Measurements from ENCODE around the gene FCGR3B. TPM values are rescaled to one million over a fixed set of nuclear protein-coding genes. Genes with fewer than 3 reads are reported as not detected.
"Not testable (repeated sequence)": the region's sequence is repeated elsewhere in the genome, so short reads cannot be mapped to it uniquely, and the experiment has no call there.

The FCGR3B gene
- total RNA-seq (2014; rRNA removed) = not detected in 2 replicates
- not detected for polyA plus RNA-seq (2012)

DNA sequence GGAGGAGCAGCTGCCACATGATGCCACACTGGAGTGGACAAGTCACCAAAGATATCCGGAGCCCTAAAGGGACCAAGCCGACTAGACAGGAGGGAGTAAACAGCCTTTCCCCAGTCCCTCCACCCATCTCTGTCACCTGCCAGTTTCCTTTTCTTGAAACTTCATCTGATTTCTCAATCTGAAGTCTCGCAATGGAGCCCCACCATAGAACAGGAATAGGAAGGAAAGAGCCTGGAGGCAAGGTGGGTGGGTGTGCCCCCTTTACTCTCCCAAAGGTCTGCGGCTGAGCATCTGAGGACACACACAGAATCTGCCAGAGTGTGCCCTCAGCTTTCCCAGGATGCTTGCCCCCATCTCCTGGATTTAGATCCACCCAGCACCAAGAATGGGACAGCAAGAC, at the start of gene FCGR3B:
Gene FCGR3B (minus strand): TSS at position 101 of the 400 bp plus-strand sequence. CDS start 82 bp downstream, at position 19.
- no peak for DNase-seq (ENCODE audit: low read depth)

DNA sequence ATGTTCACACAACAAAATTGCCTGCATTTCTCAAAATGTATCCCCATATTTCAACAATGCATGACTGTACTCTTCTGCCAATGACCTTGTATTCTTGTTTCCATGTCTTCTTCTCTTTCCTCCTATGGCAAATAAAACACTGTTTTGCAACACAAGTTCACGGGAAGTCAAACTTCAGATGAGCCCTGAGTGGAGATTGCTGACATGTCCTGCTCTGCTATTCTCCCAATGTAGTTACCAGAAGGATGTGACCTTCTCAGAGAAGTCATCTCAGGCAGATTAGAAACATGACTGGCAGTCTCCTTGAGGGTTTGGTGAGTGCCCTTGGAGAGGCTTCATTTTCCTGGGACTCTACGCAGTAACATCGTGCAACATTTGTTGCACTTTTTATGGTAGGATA, 47.5 kb upstream of the FCGR3B start:
- DNase-seq (ENCODE audit: low read depth) = no peak

DNA sequence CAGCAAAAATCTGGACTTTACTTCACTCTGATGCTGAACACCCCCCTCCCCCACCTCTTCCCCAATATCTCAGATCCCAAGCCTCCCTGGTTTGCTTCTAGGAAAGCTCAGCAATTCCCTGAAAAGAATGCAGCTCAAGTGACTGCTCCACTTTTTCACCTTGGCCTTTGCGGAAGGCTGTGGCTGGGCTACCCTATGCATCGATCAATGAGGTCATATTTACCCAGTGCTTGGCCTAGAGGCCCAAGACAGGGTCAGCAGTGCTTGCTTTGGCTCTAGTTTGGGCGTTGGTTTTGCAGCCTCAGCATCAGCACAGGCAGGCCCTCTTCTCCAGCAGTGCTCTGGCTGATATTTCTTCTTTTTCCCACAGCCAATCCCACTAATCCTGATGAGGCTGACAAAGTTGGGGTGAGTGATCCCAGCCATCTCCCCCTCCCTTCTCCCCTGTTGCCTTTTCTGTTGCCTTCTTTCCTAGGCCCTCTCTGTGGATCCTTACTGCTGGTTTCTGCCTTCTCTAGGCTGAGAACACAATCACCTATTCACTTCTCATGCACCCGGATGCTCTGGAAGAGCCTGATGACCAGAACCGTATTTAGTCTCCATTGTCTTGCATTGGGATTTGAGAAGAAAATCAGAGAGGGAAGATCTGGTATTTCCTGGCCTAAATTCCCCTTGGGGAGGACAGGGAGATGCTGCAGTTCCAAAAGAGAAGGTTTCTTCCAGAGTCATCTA, 46.1 kb upstream of the FCGR3B start:
- no peak for DNase-seq (ENCODE audit: low read depth)

DNA sequence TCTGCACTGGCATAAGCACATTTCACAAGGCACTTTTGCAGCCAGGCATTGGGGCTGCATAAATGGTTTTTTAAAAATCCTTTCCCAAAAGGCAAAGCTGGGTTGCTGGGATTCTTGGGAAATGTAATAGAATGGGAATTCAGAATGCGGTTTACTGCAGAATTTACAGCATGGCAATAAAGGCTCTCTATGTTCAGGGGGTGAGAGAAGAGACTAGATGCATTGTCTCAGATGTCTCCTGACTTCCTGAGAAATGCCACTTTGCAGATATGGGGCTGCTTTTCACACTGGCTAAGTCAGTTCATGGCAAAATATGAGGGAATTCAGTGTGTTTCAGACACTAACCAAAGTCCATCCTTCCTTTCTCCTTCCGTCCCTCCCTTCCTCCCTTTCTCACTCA, 45.5 kb upstream of the FCGR3B start:
- DNase-seq (ENCODE audit: low read depth) = no peak

DNA sequence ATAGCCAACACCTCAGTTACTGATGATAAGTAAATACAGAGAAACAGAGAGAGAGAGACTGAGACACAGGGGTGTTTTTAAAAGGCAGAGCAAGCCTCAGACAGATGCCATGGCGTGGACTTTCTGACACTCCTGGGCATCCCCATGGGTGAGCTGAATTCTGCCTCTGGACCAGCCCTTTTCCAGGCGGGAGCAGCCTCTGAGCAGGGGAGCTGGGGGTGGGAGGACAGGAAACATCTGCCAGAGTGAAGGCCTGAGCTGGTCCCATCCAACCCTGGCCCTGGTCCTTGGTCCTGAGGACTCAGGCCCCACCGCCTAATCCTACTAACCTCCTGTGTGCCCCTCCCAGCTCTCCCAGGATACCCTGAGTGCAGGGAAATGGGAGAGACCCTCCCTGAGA, 43.9 kb upstream of the FCGR3B start:
- DNase-seq (ENCODE audit: low read depth) = not testable (repeated sequence)

DNA sequence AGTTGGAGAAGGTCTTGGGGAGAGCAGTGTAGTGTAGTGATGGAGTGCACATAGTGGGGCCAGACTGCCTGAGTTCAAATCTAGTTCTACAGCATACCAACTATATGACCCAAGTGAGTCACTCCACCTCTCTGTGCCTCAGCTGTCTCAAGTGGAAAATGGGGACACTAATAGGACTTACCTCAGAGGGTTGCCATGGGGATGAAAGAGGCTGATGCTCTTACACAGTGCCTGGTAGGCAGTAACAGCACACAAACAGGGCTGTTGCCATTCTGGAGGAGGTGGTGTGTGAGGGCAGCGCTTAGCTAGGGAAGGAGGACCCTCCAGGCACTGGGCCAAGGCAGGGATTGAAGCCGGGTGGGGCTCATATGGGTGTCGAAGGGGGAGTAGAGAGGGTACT, 43.5 kb upstream of the FCGR3B start:
- DNase-seq (ENCODE audit: low read depth) = not testable (repeated sequence)

DNA sequence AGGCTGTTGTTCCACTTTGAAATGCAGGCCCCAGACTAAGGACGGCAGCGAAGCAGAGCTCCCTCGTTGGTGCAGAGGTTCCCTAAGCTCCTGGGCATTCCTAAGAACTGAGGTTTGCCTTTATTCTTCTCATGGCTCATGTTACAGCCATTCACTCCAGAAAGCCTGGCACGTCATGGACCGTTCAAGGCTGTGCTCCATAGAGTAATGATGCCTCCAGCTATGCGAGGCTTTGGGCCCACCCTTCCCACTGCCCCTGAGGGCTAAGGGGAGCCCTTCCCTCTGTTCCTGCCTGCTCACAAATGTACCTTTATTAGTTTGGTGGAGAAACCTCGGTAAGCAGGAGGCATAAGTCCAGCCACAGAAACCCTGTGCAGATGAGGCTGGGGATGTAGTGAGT, 42.5 kb upstream of the FCGR3B start:
- not testable (repeated sequence) for DNase-seq (ENCODE audit: low read depth)

DNA sequence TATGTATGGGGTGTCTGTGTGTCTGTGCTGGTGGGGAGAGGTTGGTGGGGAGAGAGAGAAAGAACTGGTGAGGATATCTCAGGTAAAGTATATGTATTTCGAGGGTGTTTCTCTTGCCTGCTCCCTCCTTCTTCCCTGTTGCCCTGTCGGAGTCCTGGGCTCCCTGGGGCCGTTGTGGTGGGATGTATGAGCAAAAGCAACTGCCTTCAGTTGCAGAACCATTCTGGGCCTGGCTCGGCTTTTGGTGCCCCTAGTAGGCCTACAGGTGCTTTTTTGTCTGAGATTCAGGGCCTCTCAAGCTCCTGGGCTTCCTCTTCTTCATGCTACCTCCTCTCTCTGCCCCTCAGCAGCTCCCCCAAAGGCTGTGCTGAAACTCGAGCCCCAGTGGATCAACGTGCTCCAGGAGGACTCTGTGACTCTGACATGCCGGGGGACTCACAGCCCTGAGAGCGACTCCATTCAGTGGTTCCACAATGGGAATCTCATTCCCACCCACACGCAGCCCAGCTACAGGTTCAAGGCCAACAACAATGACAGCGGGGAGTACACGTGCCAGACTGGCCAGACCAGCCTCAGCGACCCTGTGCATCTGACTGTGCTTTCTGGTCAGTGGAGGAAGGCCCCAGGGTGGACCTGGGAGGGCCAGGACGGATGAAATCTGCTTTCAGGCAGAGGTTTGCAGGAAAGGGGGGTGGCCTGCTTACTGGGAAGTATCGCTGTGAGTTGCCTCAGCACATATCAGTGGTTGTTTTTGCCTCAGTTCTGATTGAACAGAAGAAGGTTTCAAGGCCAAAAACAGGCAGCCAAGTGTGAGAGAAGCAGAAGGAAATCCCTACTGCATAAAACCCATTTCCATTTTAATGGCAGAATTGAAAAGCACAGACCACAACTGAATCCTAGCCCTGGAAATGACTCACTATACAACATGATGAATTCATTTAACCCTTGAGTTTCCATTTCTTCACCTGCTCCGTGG, 40.4 kb upstream of the FCGR3B start:
- DNase-seq (ENCODE audit: low read depth) = peak; percentile 4

DNA sequence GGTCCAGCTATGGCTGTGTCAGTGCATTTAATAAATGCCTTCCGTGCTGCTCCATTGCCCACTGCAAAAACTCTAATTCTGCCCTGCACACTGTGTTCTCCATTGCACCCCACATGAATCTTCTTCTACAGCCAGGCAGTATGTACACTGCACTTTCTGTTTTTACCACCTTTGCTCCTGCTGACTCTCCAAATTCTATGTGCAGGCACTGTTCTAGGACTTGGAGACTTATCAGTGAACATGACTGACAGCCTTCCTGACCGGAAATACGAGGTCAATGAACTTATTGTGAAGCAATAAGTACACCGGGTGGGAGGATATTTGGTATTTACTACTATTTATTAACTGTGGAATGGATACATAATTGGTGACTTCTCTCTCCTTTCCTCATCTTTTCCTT, 33.7 kb upstream of the FCGR3B start:
- not testable (repeated sequence) for DNase-seq (ENCODE audit: low read depth)

DNA sequence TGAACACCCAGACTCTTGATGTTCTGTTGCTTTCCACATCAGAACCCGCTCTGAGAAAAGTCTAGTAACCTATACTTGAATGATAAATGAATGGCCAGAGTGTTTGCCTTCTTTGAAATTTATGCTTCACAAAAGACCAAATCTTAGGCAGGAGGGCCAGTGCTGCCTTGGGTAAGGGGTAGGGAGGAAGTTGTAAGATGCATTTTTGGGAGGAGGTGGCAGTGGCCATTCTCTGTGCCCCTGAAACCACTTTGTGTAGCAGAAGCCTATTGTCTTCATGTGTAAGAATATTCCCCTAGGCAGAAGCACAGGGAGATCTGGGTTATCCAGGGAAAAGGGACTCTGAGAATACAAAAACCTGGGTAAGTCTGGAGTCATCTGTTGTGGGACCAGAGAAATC, 32.6 kb upstream of the FCGR3B start:
- DNase-seq (ENCODE audit: low read depth) = not testable (repeated sequence)

DNA sequence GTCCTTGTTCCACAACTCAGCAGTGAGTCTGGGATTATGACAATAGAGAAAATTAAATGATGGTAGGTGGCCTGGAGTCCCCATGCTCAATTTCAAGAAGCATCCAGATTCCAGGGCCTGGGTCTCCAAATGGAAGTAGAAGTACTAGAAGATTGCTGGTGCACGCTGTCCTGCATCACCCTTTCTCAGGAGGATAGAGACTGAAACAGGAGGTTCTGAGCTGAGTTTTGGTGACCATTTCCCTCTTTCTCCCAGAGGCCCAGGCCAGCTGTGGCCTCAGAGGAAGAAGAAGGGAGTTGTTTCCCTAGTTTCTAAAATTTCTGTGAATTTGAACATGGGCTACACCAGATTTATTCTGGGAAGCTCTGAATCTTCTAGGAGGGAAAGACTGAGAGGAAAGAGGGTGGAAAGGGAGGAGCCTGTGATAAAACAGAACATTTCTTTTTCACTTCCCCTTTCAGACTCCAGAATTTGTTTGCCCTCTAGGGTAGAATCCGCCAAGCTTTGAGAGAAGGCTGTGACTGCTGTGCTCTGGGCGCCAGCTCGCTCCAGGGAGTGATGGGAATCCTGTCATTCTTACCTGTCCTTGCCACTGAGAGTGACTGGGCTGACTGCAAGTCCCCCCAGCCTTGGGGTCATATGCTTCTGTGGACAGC, 31.8 kb upstream of the FCGR3B start, which contains the start of gene FCGR2B:
Gene FCGR2B (plus strand): TSS at position 460 of the 656 bp plus-strand sequence. CDS start 99 bp downstream, at position 559.
- not testable (repeated sequence) for DNase-seq (ENCODE audit: low read depth)

DNA sequence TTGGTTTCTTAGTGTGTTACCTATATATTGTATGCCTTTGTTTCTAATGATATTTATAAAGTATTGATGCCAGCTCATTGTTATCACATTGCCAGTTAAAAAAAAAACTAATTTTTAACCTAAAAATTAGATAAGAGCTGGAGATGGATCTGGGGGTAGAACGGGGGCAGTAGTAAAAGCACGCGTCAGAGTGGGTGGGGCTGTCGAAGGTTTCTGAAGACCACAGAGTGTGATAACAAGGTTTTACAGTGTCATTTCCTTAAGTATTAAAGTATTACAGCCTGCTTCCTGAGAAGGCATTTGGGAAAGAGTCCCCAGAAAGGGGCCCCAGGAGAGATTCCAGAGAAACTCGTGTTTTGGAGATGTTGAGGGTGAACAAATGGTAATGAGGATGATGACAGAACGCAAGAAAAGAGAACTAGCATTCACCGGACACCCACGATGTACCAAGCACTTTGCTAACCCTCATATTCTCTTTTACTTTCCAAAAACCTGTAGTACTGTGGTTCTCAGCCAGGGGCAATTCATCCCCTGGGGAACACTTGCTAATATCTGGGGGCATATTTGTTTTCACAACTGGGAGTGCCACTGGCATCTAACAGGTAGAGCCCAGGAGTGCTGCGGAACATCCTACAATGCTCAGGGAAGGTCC, 30.8 kb upstream of the FCGR3B start:
- not testable (repeated sequence) for DNase-seq (ENCODE audit: low read depth)

DNA sequence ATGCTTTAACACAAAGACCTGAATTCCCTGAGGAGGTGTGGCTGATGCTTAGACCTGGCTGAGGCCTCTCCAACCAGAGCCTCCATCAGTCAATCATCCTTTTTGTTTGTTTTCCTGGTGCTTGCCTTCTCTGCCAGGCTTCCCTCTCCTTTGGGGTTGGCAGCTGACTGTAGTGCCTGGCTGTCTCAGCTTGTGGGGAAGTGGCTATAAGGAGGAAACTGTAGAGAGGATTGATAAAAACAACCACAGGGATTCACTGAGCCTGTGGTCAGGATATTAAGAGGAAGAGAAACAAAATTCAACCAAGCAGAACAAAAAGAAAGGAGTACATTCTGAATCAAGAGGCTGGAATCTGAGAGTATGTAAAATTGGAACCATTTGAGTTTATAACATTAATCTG, 27.5 kb upstream of the FCGR3B start:
- not testable (repeated sequence) for DNase-seq (ENCODE audit: low read depth)

DNA sequence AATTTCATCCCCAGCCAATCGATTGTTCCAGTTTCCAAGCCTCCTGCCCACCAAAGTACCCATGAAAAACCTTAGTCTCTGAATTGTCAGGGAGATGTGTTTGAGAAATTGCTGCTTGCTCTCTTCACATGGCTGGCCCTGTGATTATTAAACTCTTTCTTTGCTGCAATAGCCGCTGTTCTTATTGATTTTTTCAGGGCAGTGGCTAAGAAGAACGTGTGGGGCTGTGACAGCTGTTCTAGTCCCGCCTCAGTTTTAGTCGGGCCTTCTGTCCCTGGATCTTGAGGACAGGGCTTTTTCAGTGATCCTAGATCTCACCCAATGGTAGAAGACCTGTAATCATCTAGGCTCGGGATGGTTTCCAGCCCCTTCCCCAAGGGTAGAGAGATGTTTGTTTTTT, 23.0 kb upstream of the FCGR3B start:
- DNase-seq (ENCODE audit: low read depth) = not testable (repeated sequence)

DNA sequence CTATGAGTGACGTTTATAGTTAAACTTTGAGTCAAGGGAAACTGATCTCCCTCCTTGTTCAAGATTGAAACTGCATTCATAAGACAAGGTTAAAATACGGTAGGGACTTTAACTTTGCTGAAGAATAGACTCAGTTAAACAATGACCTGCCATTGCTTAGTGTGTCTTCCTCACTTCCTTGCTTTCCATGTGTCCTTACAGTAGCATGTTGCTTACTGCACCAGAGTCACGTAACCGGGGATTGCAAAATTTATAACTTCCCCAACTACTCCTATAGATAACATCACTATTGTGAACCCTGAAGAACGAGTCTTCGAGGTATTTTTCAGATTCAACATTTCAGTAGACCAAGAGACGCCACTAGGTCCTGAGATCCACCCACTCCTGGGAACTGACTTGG, 22.6 kb upstream of the FCGR3B start:
- DNase-seq (ENCODE audit: low read depth) = not testable (repeated sequence)

DNA sequence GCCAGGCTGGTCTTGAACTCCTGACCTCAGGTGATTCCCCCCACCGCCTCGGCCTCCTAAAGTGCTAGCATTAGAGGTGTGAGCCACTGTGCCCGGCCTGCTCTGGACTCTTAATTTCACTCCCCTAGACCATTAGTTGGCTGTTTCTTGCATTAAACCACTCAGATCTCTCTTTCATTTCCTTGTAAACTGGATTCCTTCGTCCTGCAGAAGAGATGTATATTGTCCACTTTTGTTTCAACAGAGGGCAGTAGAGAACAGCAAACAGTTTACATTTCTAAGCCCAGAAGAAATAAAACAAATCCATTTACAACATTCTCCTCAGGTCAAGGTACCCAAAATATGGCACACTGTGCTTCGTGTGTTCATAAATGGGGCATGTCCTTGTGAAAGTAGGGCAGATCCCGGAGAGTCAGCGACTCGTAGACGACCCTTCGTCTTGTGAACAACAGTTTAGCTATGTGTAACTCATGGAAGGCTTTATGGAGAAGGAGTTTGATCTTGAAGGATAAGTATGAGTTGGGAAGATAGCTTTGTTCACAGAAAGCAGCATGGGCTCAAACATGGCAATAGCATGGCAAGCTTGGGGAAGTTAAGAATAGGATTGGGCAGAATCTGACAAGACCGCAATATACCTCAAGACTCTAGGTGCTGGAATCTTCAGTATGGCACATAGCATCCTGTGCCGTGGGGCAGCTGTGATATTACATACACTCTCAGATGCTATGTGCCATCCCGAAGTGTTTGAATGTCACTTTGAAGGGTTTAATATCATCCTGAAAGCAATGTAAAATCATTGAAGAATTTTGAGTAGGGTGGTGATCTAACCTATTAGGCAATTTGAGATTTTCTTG, 16.8 kb upstream of the FCGR3B start:
- peak; percentile 33 for DNase-seq (ENCODE audit: low read depth)

DNA sequence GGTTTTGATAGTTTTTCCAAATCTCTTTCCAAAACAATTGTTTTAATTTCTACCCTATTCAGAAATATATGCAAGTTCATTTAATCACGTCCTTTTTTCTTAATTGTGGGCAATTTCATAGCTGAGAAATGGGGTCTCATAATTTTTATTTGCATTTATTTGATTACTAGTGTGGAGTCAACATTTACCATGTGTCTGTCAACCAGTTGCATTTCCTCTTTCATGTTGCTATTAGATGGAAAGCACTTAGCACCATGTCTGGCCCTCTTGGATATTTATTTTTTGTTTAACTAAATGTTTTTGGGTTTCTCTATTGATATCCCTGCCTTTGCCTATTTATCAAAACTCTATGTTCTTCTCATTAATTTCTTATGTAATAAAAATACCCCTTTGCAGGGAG, 13.9 kb upstream of the FCGR3B start:
- DNase-seq (ENCODE audit: low read depth) = not testable (repeated sequence)

DNA sequence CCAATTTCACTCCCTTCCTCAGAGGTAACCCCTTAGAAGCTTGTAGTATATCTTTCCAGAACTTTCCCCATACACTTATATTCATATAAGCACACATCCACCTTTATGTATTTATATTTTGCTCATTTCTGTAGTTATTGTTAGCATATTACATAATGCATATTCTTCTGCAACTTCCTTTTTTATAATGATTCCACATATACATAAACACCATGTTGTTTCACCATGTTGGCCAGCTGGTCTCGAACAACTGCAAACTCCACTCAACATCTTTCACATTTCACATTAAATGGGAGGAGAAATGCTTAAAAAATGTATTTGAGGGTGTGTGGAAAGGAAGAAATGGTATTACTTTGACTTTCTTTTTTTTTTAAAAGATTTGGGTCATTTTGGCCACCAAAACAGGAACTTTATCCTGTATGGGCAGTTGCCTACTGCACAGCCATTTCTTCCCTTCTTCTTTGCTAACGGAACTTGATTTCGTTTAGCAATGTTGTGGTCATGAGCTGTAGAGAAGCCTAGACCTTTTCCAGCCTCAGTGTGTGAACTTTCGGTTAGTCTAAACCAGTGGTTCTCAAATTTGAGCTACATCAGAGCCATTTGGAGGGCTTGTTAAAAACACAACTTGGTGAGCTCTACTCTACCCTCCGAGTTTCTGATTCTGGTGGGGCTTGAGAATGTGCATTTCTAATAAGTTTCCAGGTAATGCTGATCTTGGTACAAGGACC, 12.7 kb upstream of the FCGR3B start:
- not testable (repeated sequence) for DNase-seq (ENCODE audit: low read depth)

DNA sequence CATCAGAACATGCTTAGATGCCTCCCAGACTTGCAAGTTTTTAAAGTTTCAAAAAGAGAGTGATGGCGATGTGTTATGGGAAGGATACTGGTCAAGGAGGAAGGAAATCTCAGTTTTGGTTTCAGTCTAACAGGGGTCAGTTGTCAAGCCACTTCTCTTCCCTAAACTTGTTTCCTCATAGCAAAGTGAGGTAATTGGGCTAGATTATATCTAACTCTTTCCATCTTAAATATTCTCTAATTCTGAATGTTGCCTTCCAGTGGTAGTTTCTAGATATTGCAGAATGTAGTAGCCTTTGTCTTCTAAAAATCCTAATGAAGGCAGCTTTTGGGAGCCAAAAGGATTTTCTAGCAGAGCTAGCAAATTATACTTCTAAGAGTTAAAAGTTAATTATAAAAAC, 11.7 kb upstream of the FCGR3B start:
- not testable (repeated sequence) for DNase-seq (ENCODE audit: low read depth)

All from LHCN-M2 (cell line).